Panc1 (cell line): ENCODE data around the gene CFAP157. TPM values are rescaled to one million over a fixed set of nuclear protein-coding genes. Genes with fewer than 3 reads are reported as not detected.
"Not testable (repeated sequence)": the region's sequence is repeated elsewhere in the genome, so short reads cannot be mapped to it uniquely, and the experiment has no call there.

Experiments
- ATAC-seq: fragments of 200-7000 bp; cut with Tn5 transposase; 2 replicates; pipeline ENCODE4 v1.9.1; 2020; ENCODE audit warnings: mild to moderate bottlenecking, moderate library complexity
- BruUV-seq: library from RNA; stranded (reverse); fragments of 400-500 nt; replicated peaks from 2 replicates; lab custom pipeline; 2021; lab: Mats Ljungman, UMichigan
- CTCF ChIA-PET: fragments of 300-600 bp; sonication (Branson Sonifier 250); formaldehyde crosslinking; loops from one replicate; lab custom pipeline; 2022; ENCODE audit warnings: antibody characterized with exemption; lab: Charles Lee
- POLR2A ChIA-PET: fragments of 300-600 bp; sonication (Branson Sonifier 250); formaldehyde crosslinking; loops from one replicate; lab custom pipeline; 2022; ENCODE audit warnings: antibody characterized with exemption; lab: Charles Lee
- DNase-seq: peaks from one replicate; pipeline ENCODE4 v3.0.0-alpha.2; 2010; ENCODE audit warnings: low read depth, low spot score
- H3K27ac ChIP-seq: 2 replicates; pipeline ENCODE4 v1.5.1; 2011; ENCODE audit warnings: mild to moderate bottlenecking, low read length, inconsistent platforms
- H3K27me3 ChIP-seq: fragments of 200-500 bp; sonication (Bioruptor generic); 2 replicates; pipeline ENCODE4 v1.6.0; 2014; ENCODE audit warnings: low read length, inconsistent platforms; ENCODE audit not compliant: control insufficient read depth, insufficient read depth
- H3K36me3 ChIP-seq: fragments of 200-500 bp; sonication (Bioruptor generic); 2 replicates; pipeline ENCODE4 v1.5.1; 2014; ENCODE audit warnings: inconsistent platforms, mild to moderate bottlenecking, low read length, moderate library complexity; ENCODE audit not compliant: control insufficient read depth, insufficient read depth
- H3K4me1 ChIP-seq: 2 replicates; pipeline ENCODE4 v1.5.1; 2011; ENCODE audit warnings: inconsistent platforms, mild to moderate bottlenecking, low read length, moderate library complexity; ENCODE audit not compliant: control insufficient read depth, insufficient read depth
- H3K4me3 ChIP-seq, 2 experiments: 2 replicates each; pipeline ENCODE4 v1.5.1; 2011 to 2012; ENCODE audit warnings: low read depth in 2 of 2, low read length in 2 of 2, mild to moderate bottlenecking in 2 of 2, inconsistent platforms in 1 of 2, moderate library complexity in 1 of 2
- H3K9me3 ChIP-seq: fragments of 200-500 bp; sonication (Bioruptor generic); 2 replicates; pipeline ENCODE4 v1.5.1; 2014; ENCODE audit warnings: low read depth, mild to moderate bottlenecking, inconsistent platforms, low read length, moderate library complexity; ENCODE audit not compliant: control insufficient read depth, insufficient read depth
- POLR2AphosphoS5 ChIP-seq: IDR thresholded peaks from 2 replicates; pipeline ENCODE4 v1.6.1; 2012; ENCODE audit warnings: mild to moderate bottlenecking, low read depth, low read length, moderate library complexity
- REST ChIP-seq, 2 experiments: IDR thresholded peaks; 2 replicates each; pipeline ENCODE4 v1.6.1; 2011 to 2012; ENCODE audit warnings: low read depth in 2 of 2, control low read depth in 1 of 2, low read length in 1 of 2, mild to moderate bottlenecking in 1 of 2, moderate library complexity in 1 of 2; ENCODE audit not compliant: insufficient read depth in 1 of 2
- SIN3A ChIP-seq: IDR thresholded peaks from 2 replicates; pipeline ENCODE4 v1.6.1; 2012; ENCODE audit warnings: low read depth, mild to moderate bottlenecking, low read length, moderate library complexity, borderline replicate concordance; ENCODE audit not compliant: insufficient read depth
- TCF7L2 ChIP-seq: IDR thresholded peaks from 2 replicates; pipeline ENCODE4 v1.6.1; 2011; ENCODE audit warnings: mild to moderate bottlenecking, low read depth, low read length, inconsistent platforms
- in situ Hi-C: cut with HindIII; loops from 2 replicates; pipeline ENCODE4 v1.10.0; 2016; ENCODE audit warnings: low sequenced_read_pairs, low pct_unique_long_range_greater_than_20kb
- intact Hi-C: fragments of 100-400 bp; cut with micrococcal nuclease; formaldehyde crosslinking; loops from one replicate; pipeline ENCODE4 v1.10.0; 2022; ENCODE audit not compliant: unreplicated experiment
- total RNA-seq: library from RNA; stranded (reverse); gene quantifications from one replicate; pipeline ENCODE4 v1.2.1, GENCODE V29; 2021; ENCODE audit not compliant: unreplicated experiment
- TF ChIP-seq, protein P1 (sequence below): fragments of 450-650 bp; IDR thresholded peaks from 2 replicates; pipeline ENCODE4 v1.5.1; 2017; ENCODE audit warnings: mild to moderate bottlenecking

Gene CFAP157
- total RNA-seq, 1 experiment from 2014 or later = not detected

DNA sequence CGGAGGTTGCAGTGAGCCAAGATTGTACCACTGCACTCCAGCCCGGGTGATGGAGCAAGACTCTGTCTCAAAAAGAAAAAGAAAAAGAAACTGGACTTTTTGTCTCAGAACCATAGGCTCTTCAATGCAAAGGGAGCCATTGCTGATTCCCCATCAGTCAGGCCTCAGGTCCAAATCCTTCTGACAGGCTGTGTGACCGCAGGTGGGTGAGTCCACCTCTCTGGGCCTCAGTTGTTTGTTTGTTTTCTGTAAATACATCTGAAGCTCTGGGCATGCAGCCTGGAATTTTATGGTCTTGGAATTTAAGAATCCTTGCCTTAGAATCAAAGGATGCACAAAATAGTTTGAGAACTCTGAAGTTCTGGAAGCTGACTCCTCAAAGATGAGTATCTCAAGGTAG, 49.4 kb downstream of the CFAP157 start:
- H3K27ac ChIP-seq = no peak overlapping the region
- no peaks in the 10 kb centered on the region for H3K9me3 ChIP-seq
- peaks cover 2% of the 10 kb centered on the region; the same call in 1 of the 2 replicates for H3K27me3 ChIP-seq
- TF ChIP-seq POLR2AphosphoS5 (no peak), TCF7L2 (no peak), REST (IDR thresholded peaks at IDR 0.05; ENCODE audit: insufficient read depth in 1 of 2, low read depth in 2 of 2, low read length in 1 of 2) (no peak), SIN3A (no peak)
- TF ChIP-seq, protein P1, sequence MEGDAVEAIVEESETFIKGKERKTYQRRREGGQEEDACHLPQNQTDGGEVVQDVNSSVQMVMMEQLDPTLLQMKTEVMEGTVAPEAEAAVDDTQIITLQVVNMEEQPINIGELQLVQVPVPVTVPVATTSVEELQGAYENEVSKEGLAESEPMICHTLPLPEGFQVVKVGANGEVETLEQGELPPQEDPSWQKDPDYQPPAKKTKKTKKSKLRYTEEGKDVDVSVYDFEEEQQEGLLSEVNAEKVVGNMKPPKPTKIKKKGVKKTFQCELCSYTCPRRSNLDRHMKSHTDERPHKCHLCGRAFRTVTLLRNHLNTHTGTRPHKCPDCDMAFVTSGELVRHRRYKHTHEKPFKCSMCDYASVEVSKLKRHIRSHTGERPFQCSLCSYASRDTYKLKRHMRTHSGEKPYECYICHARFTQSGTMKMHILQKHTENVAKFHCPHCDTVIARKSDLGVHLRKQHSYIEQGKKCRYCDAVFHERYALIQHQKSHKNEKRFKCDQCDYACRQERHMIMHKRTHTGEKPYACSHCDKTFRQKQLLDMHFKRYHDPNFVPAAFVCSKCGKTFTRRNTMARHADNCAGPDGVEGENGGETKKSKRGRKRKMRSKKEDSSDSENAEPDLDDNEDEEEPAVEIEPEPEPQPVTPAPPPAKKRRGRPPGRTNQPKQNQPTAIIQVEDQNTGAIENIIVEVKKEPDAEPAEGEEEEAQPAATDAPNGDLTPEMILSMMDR = no peak
- ChIA-PET CTCF (interaction anchor here (0.7 to 0.9 kb wide), 2 partner anchors 15 to 342 kb away, joined by 4 to 14 read pairs; no protein-coding TSS in a partner anchor), POLR2A (interaction anchor here (1.1 kb wide), 1 partner anchor 9 kb away, joined by 3 read pairs; no protein-coding TSS in a partner anchor)
- H3K4me3 ChIP-seq = no peak overlapping the region
- in situ Hi-C loops (no loop called here), intact Hi-C loops (no loop called here)
- H3K4me1 ChIP-seq = no peaks in the 10 kb centered on the region
- no peaks in the 10 kb centered on the region for H3K36me3 ChIP-seq
- DNase-seq = no peak
- BruUV-seq = no TSS peak
- no peak for ATAC-seq

DNA sequence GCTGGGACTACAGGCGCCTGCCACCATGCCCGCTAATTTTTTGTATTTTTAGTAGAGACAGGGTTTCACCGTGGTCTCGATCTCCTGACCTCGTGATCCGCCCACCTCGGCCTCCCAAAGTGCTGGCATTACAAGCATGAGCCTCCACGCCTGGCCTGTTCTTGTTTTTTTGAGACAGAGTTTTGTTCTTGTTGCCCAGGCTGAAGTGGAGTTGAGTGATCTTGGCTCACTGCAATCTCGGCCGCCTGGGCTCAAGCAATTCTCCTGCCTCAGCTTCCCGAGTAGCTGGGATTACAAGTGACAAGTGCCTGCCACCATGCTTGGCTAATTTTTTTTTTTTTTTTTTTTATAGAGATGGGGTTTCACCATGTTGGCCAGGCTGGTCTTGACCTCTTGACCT, 50.0 kb downstream of the CFAP157 start:
- H3K27ac ChIP-seq, H3K4me1 ChIP-seq, H3K9me3 ChIP-seq, H3K36me3 ChIP-seq, intact Hi-C loops, in situ Hi-C loops, H3K27me3 ChIP-seq, DNase-seq, H3K4me3 ChIP-seq, BruUV-seq, ATAC-seq: not testable (repeated sequence)
- CTCF ChIA-PET = interaction anchor here (0.7 kb wide), 1 partner anchor 531 kb away, joined by 3 read pairs; no protein-coding TSS in a partner anchor
- POLR2A ChIA-PET = interaction anchor here (0.5 kb wide), 1 partner anchor 24 kb away, joined by 3 read pairs; no protein-coding TSS in a partner anchor

DNA sequence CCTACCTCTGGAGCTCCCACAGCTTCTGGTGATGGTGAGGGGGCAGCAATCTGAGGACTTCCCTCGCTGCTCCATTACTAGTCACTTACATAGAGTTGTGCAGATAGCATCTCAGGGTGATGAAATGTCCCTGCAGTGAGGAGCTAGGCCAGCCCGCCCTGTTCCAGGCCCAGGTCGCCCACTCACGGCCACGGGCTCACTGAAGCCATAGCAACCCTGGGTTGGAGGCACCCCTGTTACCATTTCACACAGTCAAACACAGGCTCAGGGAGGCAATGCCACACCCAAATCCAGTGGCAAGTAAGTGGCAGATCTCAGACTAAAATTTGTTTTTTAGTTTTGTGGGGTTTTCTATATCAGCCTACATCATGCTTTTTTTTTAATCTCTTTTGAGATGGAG, 52.1 kb downstream of the CFAP157 start:
- no peaks in the 10 kb centered on the region for H3K36me3 ChIP-seq
- peaks cover 2% of the 10 kb centered on the region; the same call in 1 of the 2 replicates for H3K27me3 ChIP-seq
- H3K9me3 ChIP-seq = no peaks in the 10 kb centered on the region
- no TSS peak for BruUV-seq
- ChIA-PET POLR2A (no interaction called here), CTCF (interaction anchor here (0.7 kb wide), 1 partner anchor 8 kb away, joined by 3 read pairs; no protein-coding TSS in a partner anchor)
- no peak overlapping the region for H3K4me3 ChIP-seq
- in situ Hi-C loops = no loop called here
- ATAC-seq = no peak
- TF ChIP-seq TCF7L2 = no peak
- TF ChIP-seq SIN3A = no peak
- no peak for TF ChIP-seq REST (IDR thresholded peaks at IDR 0.05; ENCODE audit: insufficient read depth in 1 of 2, low read depth in 2 of 2, low read length in 1 of 2)
- no peak for TF ChIP-seq POLR2AphosphoS5
- TF ChIP-seq, protein P1 = no peak
- intact Hi-C loops = no loop called here
- DNase-seq = no peak
- H3K27ac ChIP-seq = no peak overlapping the region
- no peaks in the 10 kb centered on the region for H3K4me1 ChIP-seq
